Stomach (tissue), 8 donors: Measurements from ENCODE around the gene SPANXA1. TPM values are rescaled to one million over a fixed set of nuclear protein-coding genes. Genes with fewer than 3 reads are reported as not detected.

Source experiments
- polyA plus RNA-seq, 3 donors: library from polyadenylated mRNA; stranded (reverse); fragments of 200-250 nt; gene quantifications; one replicate each; pipeline ENCODE4 v1.2.3, GENCODE V29; 2013
- total RNA-seq, 5 donors: library from RNA; depleted of rRNA; stranded (reverse); fragments of >200 nt; gene quantifications; one replicate each; pipeline versions ENCODE4 v1.1.0 to v1.2.3, GENCODE V29; 2014 to 2016
- donor health status: healthy with polysubstance abuse.
- donor health status: Bipolar disorder and iron deficiency.
- donor health status: healthy.

SPANXA1 gene
- total and polyA plus RNA-seq, 8 donors = not detected

Other genes with a start within 250 kb of the SPANXA1 start
- gene SPANXA2, start 5.0 kb upstream of the SPANXA1 start, total RNA-seq = not detected
- not detected for gene SPANXA2, start 5.0 kb upstream of the SPANXA1 start, polyA plus RNA-seq
- gene SPANXD, start 114.0 kb upstream of the SPANXA1 start, total RNA-seq = not detected
- not detected for gene SPANXD, start 114.0 kb upstream of the SPANXA1 start, polyA plus RNA-seq